ENCODE data around the gene MUS81.
A peak's percentile ranks its signal among the peaks of the same experiment; 100 is the strongest.

GRCh38 chr11:65857853-65858680 lies 2.2 kb upstream of the MUS81 start, which contains the start of gene CFL1:
- TF ChIP-seq CTCF (IDR thresholded peaks at IDR 0.05; ENCODE audit: low read depth, low read length) (no peak), POLR2A (IDR thresholded peaks at IDR 0.05; ENCODE audit: extremely low read depth, insufficient read length) (peak; percentile 99), MAX (IDR thresholded peaks at IDR 0.05; ENCODE audit: low read depth, low read length) (peak; percentile 54; the same call in 1 of the 2 replicates)

Data from NB4 (cell line).